BLaER1 treated with 17β-estradiol and CSF1 and Interleukin-3, amounts not matched to agents 10 nM and 100 nM (cell line): Measurements from ENCODE around the gene THAP7.
"Not testable (repeated sequence)": the region's sequence is repeated elsewhere in the genome, so short reads cannot be mapped to it uniquely, and the experiment has no call there.

Experiments
- H3K27ac ChIP-seq, 11 experiments: shearing (Covaris generic); formaldehyde crosslinking; 2 replicates each; pipeline ENCODE4 v1.8.1; 2022
- H3K27me3 ChIP-seq, 11 experiments: shearing (Covaris generic); formaldehyde crosslinking; 2 replicates each; pipeline ENCODE4 v1.8.1; 2022
- H3K36me3 ChIP-seq, 11 experiments: shearing (Covaris generic); formaldehyde crosslinking; 2 replicates each; pipeline ENCODE4 v1.8.1; 2022
- H3K4me1 ChIP-seq, 10 experiments: shearing (Covaris generic); formaldehyde crosslinking; 2 replicates each; pipeline ENCODE4 v1.8.1; 2022
- H3K4me2 ChIP-seq, 11 experiments: shearing (Covaris generic); formaldehyde crosslinking; 2 replicates each; pipeline ENCODE4 v1.8.1; 2022
- H3K4me3 ChIP-seq, 10 experiments: shearing (Covaris generic); formaldehyde crosslinking; 2 replicates each; pipeline ENCODE4 v1.8.1; 2022
- H3K9ac ChIP-seq, 11 experiments: shearing (Covaris generic); formaldehyde crosslinking; 2 replicates each; pipeline ENCODE4 v1.8.1; 2022
- H3K9me3 ChIP-seq, 11 experiments: shearing (Covaris generic); formaldehyde crosslinking; replicated peaks in 1 of 11; 2 replicates each; pipeline ENCODE4 v1.8.1; 2022
- H4K20me1 ChIP-seq, 11 experiments: shearing (Covaris generic); formaldehyde crosslinking; 2 replicates each; pipeline ENCODE4 v1.8.1; 2022
- Cebpa-rat ChIP-seq, 11 experiments: shearing (Covaris generic); IDR thresholded peaks; 2 replicates each; pipeline ENCODE4 v1.8.1; 2022

THAP7 gene

GRCh38 chr22:21014726-21015465 lies 13.0 kb upstream of the THAP7 start, which contains the start of gene P2RX6:
P2RX6 (plus strand) TSS chr22:21015165; CDS start chr22:21015175, 10 bp downstream.
- Histone ChIP-seq H3K27ac (peak within 1 kb of the TSS in 10 of 11 experiments; percentile 24 to 78 (median 70); a peak in 18 of 22 replicates), H3K4me1 (peaks cover 26 to 42% (median 33%) of the 10 kb centered on the region in 10 experiments), H3K4me3 (peak within 1 kb of the TSS; percentile 41 to 72 (median 60)), H3K9me3 (no peaks in the 10 kb centered on the region), H3K27me3 (no peaks in the 10 kb centered on the region), H3K9ac (peak within 1 kb of the TSS; percentile 38 to 76 (median 67); a peak in 21 of 22 replicates), H4K20me1 (peaks cover 0 to 8% (median 0%) of the 10 kb centered on the region in 11 experiments; a peak in 5 of 22 replicates), H3K4me2 (peak within 1 kb of the TSS; percentile 85 to 98 (median 94)), H3K36me3 (no peaks in the 10 kb centered on the region)
- no peak for TF ChIP-seq Cebpa-rat (IDR thresholded peaks at IDR 0.05)

GRCh38 chr22:21014202-21014725 lies 12.3 kb upstream of the THAP7 start:
- Histone ChIP-seq H3K4me1 (peaks cover 26 to 42% (median 33%) of the 10 kb centered on the region in 10 experiments), H3K9ac (peak overlapping the region; percentile 38 to 76 (median 67); a peak in 21 of 22 replicates), H3K9me3 (no peaks in the 10 kb centered on the region), H3K27ac (peak overlapping the region in 10 of 11 experiments; percentile 24 to 78 (median 70); a peak in 17 of 22 replicates), H3K27me3 (no peaks in the 10 kb centered on the region), H3K4me3 (peak overlapping the region; percentile 41 to 72 (median 60)), H3K36me3 (no peaks in the 10 kb centered on the region), H3K4me2 (peak overlapping the region; percentile 85 to 98 (median 94)), H4K20me1 (peaks cover 0 to 9% (median 0%) of the 10 kb centered on the region in 11 experiments; a peak in 5 of 22 replicates)
- TF ChIP-seq Cebpa-rat (IDR thresholded peaks at IDR 0.05), result no peak

- no peak for TF ChIP-seq Cebpa-rat (IDR thresholded peaks at IDR 0.05)
- peak overlapping the region; percentile 85 to 98 (median 94) for H3K4me2 ChIP-seq
- peak overlapping the region; percentile 36 to 76 (median 67); a peak in 20 of 22 replicates for H3K9ac ChIP-seq
- peaks cover 0 to 9% (median 0%) of the 10 kb centered on the region in 11 experiments; a peak in 5 of 22 replicates for H4K20me1 ChIP-seq
- H3K9me3 ChIP-seq, result no peaks in the 10 kb centered on the region
- H3K27ac ChIP-seq, result peak overlapping the region in 9 of 11 experiments; percentile 30 to 78 (median 57); a peak in 14 of 22 replicates
- H3K36me3 ChIP-seq, result no peaks in the 10 kb centered on the region
- H3K27me3 ChIP-seq, result no peaks in the 10 kb centered on the region
- H3K4me1 ChIP-seq, result peaks cover 26 to 42% (median 33%) of the 10 kb centered on the region in 10 experiments
- H3K4me3 ChIP-seq, result peak overlapping the region; percentile 41 to 72 (median 60)
These were observed 11.8 kb upstream of the THAP7 start for GRCh38 chr22:21013657-21014201.

- TF ChIP-seq Cebpa-rat (IDR thresholded peaks at IDR 0.05), result no peak
These were observed 10.8 kb upstream of the THAP7 start for GRCh38 chr22:21012446-21013407.

GRCh38 chr22:21010426-21011113 lies 8.7 kb upstream of the THAP7 start:
- H3K36me3 ChIP-seq, result no peaks in the 10 kb centered on the region
- H3K4me2 ChIP-seq, result no peak overlapping the region
- H3K4me1 ChIP-seq, result peaks cover 19 to 28% (median 24%) of the 10 kb centered on the region in 10 experiments
- no peaks in the 10 kb centered on the region for H3K9me3 ChIP-seq
- TF ChIP-seq Cebpa-rat (IDR thresholded peaks at IDR 0.05), result no peak
- no peaks in the 10 kb centered on the region for H3K27me3 ChIP-seq
- H3K27ac ChIP-seq, result no peak overlapping the region
- H3K4me3 ChIP-seq, result no peak overlapping the region
- no peak overlapping the region for H3K9ac ChIP-seq
- H4K20me1 ChIP-seq, result peaks cover 0 to 9% (median 0%) of the 10 kb centered on the region in 11 experiments; a peak in 5 of 22 replicates

More at GRCh38 chr22:21012446-21013407, 10.8 kb upstream of the THAP7 start:
- Histone ChIP-seq H3K36me3 (no peaks in the 10 kb centered on the region), H3K4me2 (peak overlapping the region in 8 of 11 experiments; percentile 88 to 98 (median 96); a peak in 6 of 22 replicates), H3K4me3 (no peak overlapping the region), H3K27ac (no peak overlapping the region), H4K20me1 (peaks cover 0 to 9% (median 0%) of the 10 kb centered on the region in 11 experiments; a peak in 5 of 22 replicates), H3K4me1 (peaks cover 26 to 42% (median 33%) of the 10 kb centered on the region in 10 experiments), H3K9ac (no peak overlapping the region), H3K27me3 (no peaks in the 10 kb centered on the region), H3K9me3 (no peaks in the 10 kb centered on the region)

- Histone ChIP-seq H4K20me1 (peaks cover 0 to 9% (median 0%) of the 10 kb centered on the region in 11 experiments; a peak in 5 of 22 replicates), H3K4me1 (peaks cover 11 to 21% (median 17%) of the 10 kb centered on the region in 10 experiments), H3K9ac (no peak overlapping the region), H3K36me3 (no peaks in the 10 kb centered on the region), H3K27ac (no peak overlapping the region), H3K9me3 (no peaks in the 10 kb centered on the region), H3K4me2 (no peak overlapping the region), H3K27me3 (no peaks in the 10 kb centered on the region), H3K4me3 (no peak overlapping the region)
- no peak for TF ChIP-seq Cebpa-rat (IDR thresholded peaks at IDR 0.05)
These were observed 7.9 kb upstream of the THAP7 start for GRCh38 chr22:21009638-21010425.

- not testable (repeated sequence) for H3K4me3 ChIP-seq, H3K9ac ChIP-seq, H3K4me2 ChIP-seq, H3K36me3 ChIP-seq, H4K20me1 ChIP-seq, H3K27me3 ChIP-seq, H3K27ac ChIP-seq, H3K9me3 ChIP-seq
- peaks cover 6 to 15% (median 10%) of the 10 kb centered on the region in 10 experiments; a peak in 19 of 20 replicates for H3K4me1 ChIP-seq
These were observed 7.3 kb upstream of the THAP7 start for GRCh38 chr22:21009208-21009607.
